ENCODE data around the gene MALSU1. TPM values are rescaled to one million over a fixed set of nuclear protein-coding genes. Genes with fewer than 3 reads are reported as not detected.

MALSU1 gene
- total RNA-seq, 1 donor from 2014 or later = 43.3 TPM

GRCh38 chr7:23356726-23357125, 57.6 kb downstream of the MALSU1 start:
- H3K27ac Mint-ChIP-seq = peak overlapping the region; percentile 18
- no peaks in the 10 kb centered on the region for H3K27me3 Mint-ChIP-seq (ENCODE audit: low read depth)
- DNase-seq (ENCODE audit: low spot score in 2 of 2, unreplicated experiment in 2 of 2) = no peak
- peaks cover 14% of the 10 kb centered on the region for H3K4me1 Mint-ChIP-seq
- H3K36me3 Mint-ChIP-seq = peaks cover 10% of the 10 kb centered on the region
- TF ChIP-seq, protein P1, sequence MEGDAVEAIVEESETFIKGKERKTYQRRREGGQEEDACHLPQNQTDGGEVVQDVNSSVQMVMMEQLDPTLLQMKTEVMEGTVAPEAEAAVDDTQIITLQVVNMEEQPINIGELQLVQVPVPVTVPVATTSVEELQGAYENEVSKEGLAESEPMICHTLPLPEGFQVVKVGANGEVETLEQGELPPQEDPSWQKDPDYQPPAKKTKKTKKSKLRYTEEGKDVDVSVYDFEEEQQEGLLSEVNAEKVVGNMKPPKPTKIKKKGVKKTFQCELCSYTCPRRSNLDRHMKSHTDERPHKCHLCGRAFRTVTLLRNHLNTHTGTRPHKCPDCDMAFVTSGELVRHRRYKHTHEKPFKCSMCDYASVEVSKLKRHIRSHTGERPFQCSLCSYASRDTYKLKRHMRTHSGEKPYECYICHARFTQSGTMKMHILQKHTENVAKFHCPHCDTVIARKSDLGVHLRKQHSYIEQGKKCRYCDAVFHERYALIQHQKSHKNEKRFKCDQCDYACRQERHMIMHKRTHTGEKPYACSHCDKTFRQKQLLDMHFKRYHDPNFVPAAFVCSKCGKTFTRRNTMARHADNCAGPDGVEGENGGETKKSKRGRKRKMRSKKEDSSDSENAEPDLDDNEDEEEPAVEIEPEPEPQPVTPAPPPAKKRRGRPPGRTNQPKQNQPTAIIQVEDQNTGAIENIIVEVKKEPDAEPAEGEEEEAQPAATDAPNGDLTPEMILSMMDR (IDR thresholded peaks at IDR 0.05; ENCODE audit: unreplicated experiment) = no peak
- no peaks in the 10 kb centered on the region for H3K9me3 Mint-ChIP-seq
- H3K4me3 Mint-ChIP-seq = no peak overlapping the region

DNA sequence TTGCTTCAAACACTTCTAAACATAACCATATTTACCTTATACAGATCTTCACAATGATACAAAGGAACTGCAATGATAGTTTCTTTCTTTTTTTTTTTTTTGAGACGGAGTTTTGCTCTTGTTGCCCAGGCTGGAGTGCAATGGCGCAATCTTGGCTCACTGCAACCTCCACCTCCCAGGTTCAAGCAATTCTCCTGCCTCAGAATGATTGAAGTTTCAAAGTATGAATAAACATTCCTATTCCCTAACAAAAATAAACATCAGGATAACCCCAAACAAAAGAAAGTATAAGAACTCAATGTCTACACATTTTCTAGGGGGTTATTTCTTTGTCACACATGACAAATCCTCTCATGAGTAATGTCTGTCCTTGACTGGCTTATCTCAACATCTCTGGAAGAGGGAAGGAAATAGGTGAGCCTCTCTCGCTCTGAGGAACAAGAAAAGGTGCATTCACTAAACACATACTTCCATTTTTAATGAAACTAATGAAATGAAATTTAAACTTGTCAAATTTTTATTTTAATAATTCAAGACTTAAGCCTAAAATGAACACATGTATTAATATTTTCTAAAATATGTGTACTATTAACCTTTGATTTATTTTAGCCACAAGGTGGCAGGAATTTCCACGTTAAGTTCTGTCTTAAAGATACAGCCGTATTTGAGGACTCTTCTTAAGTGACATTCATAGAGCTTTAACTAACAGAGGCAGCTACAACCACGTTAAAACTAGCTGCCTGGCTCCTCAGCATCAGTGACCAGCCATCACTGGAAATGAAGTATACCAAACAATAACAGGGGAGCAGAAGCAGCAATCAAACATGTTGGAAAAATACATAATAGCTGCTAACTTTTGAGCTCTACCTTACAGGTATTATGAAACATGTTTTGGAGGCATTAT, 58.3 kb downstream of the MALSU1 start:
- TF ChIP-seq, protein P1 (IDR thresholded peaks at IDR 0.05; ENCODE audit: unreplicated experiment) = peak; percentile 56
- H3K27ac Mint-ChIP-seq = peak overlapping the region; percentile 8
- DNase-seq (ENCODE audit: low spot score in 2 of 2, unreplicated experiment in 2 of 2) = no peak
- peaks cover 13% of the 10 kb centered on the region for H3K36me3 Mint-ChIP-seq
- H3K9me3 Mint-ChIP-seq = no peaks in the 10 kb centered on the region
- H3K27me3 Mint-ChIP-seq (ENCODE audit: low read depth) = no peaks in the 10 kb centered on the region
- peaks cover 13% of the 10 kb centered on the region for H3K4me1 Mint-ChIP-seq
- no peak overlapping the region for H3K4me3 Mint-ChIP-seq

DNA sequence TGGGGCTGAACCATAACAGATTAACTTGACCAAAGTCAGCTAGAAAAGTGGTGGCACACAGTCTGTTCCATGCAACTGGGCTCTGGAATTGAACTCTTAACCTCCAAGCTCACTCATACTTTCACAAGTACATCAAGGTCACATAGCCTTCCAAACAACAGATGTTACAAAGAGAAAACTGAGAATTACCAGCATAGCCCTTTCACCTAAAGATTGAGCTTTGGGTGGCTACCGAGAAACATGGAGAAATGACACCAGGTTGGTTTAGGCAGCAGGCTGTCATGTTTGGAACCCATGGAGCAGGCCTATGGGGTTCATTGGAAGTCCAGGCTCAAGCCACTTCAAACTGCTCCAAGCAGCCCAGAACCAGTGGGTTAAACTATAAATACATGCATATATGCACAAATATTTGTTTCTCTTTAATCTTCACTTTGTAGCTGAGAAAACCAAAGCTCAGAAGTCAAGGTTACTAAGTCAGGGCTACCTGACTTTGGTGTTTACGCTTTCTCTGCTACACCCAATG, 59.1 kb downstream of the MALSU1 start:
- Mint-ChIP-seq H3K36me3 (peaks cover 13% of the 10 kb centered on the region), H3K4me1 (peaks cover 13% of the 10 kb centered on the region), H3K27me3 (ENCODE audit: low read depth) (no peaks in the 10 kb centered on the region), H3K9me3 (no peaks in the 10 kb centered on the region), H3K4me3 (no peak overlapping the region), H3K27ac (no peak overlapping the region)
- DNase-seq (ENCODE audit: low spot score in 2 of 2, unreplicated experiment in 2 of 2) = no peak
- TF ChIP-seq, protein P1 (IDR thresholded peaks at IDR 0.05; ENCODE audit: unreplicated experiment) = no peak

Other genes with a start within 250 kb of the MALSU1 start
- gene KLHL7, start 193.6 kb upstream of the MALSU1 start, total RNA-seq = 44.0 to 48.3 TPM (median 45.7 TPM) in 3 replicates
- 44.1 to 48.5 TPM (median 45.8 TPM) in 3 replicates for gene NUP42, start 117.3 kb upstream of the MALSU1 start, total RNA-seq
- gene GPNMB, start 52.6 kb upstream of the MALSU1 start, total RNA-seq = 2.1 to 2.7 TPM (median 2.2 TPM) in 3 replicates
- 84.3 to 91.3 TPM (median 89.1 TPM) in 3 replicates for gene IGF2BP3, start 171.2 kb downstream of the MALSU1 start, total RNA-seq
- 154 to 165 TPM (median 162 TPM) in 3 replicates for gene TRA2A, start 232.6 kb downstream of the MALSU1 start, total RNA-seq

Data from mesothelial cell of epicardium (in vitro differentiated cells).